Right cardiac atrium (tissue), 5 donors: ENCODE measurements around the gene EIF1. TPM values are rescaled to one million over a fixed set of nuclear protein-coding genes. Genes with fewer than 3 reads are reported as not detected.
A peak's percentile ranks its signal among the peaks of the same experiment; 100 is the strongest.

Experiments
- ATAC-seq, 2 donors: fragments of 200-7000 bp; cut with Tn5 transposase; one replicate each; pipeline versions ENCODE4 v1.8.0 to v1.9.1; 2020; ENCODE audit warnings: moderate library complexity in 2 of 2, mild to moderate bottlenecking in 1 of 2
- DNase-seq, 3 donors: peaks; one replicate each; pipeline ENCODE4 v3.0.0-alpha.2; 2020
- H3K27ac ChIP-seq: one replicate; pipeline ENCODE4 v1.5.1; 2013; ENCODE audit warnings: mild to moderate bottlenecking, low read length, control low read depth, moderate library complexity
- H3K27me3 ChIP-seq: one replicate; pipeline ENCODE4 v1.6.1; 2013; ENCODE audit not compliant: control insufficient read depth, insufficient read depth
- H3K4me1 ChIP-seq: one replicate; pipeline ENCODE4 v1.6.1; 2013; ENCODE audit warnings: low read length; ENCODE audit not compliant: control insufficient read depth, insufficient read depth
- H3K4me3 ChIP-seq: one replicate; pipeline ENCODE4 v1.5.1; 2013; ENCODE audit warnings: low read length, control low read depth
- H3K9me3 ChIP-seq: one replicate; pipeline ENCODE4 v1.6.1; 2013; ENCODE audit warnings: low read length; ENCODE audit not compliant: control insufficient read depth
- WGBS: extraction: QIAGEN DNeasy Blood & Tissue Kit; methylation state at CpG from one replicate; pipeline ENCODE4 v1.1.7; 2013; 5-methylcytosine and 5-hydroxymethylcytosine counted together
- intact Hi-C, 4 donors: fragments of 100-400 bp; cut with DNase I; formaldehyde crosslinking; loops; one replicate each; pipeline versions ENCODE4 v1.11.0 to v1.14.0; 2022 to 2023
- polyA plus RNA-seq: library from polyadenylated mRNA; stranded (reverse); fragments of 200-250 nt; gene quantifications from one replicate; pipeline ENCODE4 v1.2.3, GENCODE V29; 2013
- total RNA-seq, 4 donors: library from RNA; stranded (reverse); fragmentation: NEBNext Ultra II Directional; extraction: Animal tissue kit (Norgen Biotek cat#: 25700); gene quantifications; one replicate each; pipeline ENCODE4 v1.2.1, GENCODE V29; 2021
- donor health status: healthy with polysubstance abuse.
- donor health status: DM: no; HTN: yes; CAD: no.
- donor health status: DM: no; HTN: no; CAD: no.
- donor health status: DM: no; HTN: yes; CAD: no; lungs with severe emphysema.
- donor health status: DM: yes; HTN: yes; CAD: no.

EIF1 gene
- total and polyA plus RNA-seq, 5 donors: 959 to 1,186 (median 983) TPM

DNA sequence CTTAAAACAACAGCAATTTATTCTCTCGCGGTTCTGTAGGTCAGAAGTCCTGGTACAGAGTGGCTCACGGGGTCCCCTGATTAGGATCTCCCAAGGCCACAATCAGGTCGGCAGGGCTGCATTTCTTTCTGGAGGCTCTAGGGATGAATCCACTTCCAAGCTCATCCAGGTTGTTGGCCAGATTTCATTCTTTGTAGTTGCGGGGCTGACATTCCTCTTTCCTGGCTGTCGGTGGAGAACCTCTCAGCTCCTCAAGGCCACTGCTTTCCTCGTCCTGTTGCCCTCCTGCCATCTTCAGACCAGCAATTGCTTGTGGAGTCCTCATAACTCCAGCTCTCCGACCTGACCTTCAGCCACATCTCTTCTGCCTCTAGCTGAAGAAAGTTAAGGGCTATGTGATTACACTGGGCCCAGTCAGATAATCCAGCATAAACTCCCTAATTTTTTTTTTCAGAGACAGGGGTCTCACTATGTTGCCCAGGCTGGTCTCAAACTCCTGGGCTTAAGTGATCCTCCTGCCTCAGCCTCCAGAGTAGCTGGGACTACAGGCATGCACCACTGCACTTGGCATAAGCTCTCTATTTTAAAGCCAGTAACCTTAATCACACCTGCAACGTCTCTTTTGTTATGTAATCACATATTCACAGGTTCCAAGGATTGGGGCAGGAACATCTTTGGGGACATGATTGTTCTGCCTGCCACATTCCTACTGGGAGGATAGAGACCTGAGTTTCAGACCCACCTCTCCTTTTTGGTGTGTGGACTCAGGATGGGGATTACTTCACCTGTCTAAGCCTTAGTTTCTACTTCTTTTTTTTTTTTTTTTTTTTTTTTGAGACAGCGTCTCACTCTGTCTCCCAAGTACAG, 19.4 kb downstream of the EIF1 start:
- Histone ChIP-seq H3K4me1 (no peaks in the 10 kb centered on the region), H3K4me3 (no peak overlapping the region), H3K9me3 (no peaks in the 10 kb centered on the region), H3K27me3 (no peaks in the 10 kb centered on the region), H3K27ac (no peak overlapping the region)
- no peak for ATAC-seq
- WGBS: 73% methylated on average over 10 of the region's 10 CpGs
- intact Hi-C loops: no loop called here
- DNase-seq: no peak

DNA sequence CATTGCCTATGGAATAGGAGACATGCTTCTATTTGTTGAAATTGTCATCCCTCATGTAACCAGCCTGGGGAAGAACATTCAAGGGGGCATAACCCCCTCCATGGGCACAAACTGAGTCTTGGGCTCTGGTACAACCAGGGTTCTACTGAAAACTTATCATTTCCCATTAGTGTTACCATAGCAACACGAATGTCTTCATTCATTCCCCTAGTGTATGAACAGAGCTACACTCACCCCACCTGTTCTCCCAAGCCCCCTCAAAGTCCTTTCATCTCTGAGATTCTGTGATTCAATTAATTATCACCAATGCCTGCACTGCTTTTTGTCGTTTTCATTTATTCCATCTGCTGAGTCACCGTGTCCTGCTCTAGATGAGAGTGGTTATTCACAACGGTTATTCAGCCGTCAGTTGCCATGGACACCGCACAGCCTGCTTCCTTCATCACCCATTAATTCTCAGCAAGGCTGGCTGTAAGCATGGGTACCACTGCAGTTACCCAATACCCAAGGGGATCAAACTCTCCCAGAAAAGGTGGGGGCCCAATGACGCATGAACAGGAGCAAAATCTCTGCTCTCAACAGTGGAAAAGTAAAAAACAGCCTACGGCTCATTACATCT, 21.9 kb downstream of the EIF1 start:
- no peak for ATAC-seq
- H3K4me1 ChIP-seq: no peaks in the 10 kb centered on the region
- H3K27ac ChIP-seq: no peak overlapping the region
- intact Hi-C loops: no loop called here
- no peak for DNase-seq
- H3K4me3 ChIP-seq: no peak overlapping the region
- no peaks in the 10 kb centered on the region for H3K27me3 ChIP-seq
- WGBS: 56% methylated on average over 8 of the region's 8 CpGs
- no peaks in the 10 kb centered on the region for H3K9me3 ChIP-seq

DNA sequence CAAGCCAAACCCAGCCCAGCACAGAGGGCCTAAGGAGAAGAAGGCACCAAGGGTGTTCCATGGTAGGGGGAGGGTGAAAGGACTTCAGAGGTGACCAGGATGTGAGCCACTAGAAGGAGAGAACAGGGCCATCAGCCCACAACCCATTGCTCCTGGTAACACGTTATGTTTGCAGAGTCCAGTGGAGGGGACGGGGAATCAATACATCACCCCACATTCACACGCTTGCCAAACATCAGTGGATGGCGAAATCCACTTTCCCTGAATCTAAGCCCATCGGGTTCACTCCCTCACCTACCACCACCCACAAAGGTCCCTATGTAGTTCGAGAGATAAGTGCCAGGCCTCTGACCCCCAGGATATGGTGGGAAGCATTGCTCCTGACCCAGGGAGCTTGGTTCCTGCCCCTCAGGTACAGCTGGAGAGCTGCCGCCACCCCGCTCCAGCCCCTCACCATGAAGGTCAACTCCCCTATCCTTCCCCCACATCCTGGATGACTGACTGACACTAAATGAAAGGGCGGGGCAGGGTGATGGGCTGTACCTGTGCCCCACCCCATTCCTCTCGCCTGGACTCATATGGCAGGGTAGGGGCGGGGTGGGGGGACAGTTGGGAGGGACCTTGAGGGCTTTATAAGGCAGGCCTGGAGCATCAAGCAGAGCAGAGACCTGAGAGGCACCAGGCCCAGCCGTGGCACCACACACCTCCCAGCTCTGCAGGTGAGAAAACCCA, 23.1 kb downstream of the EIF1 start, which contains the start of gene GAST:
Gene GAST (plus strand): TSS at position 663 of the 732 bp plus-strand sequence. CDS start 3,106 bp downstream, outside the sequence.
- H3K27me3 ChIP-seq: no peaks in the 10 kb centered on the region
- no peaks in the 10 kb centered on the region for H3K4me1 ChIP-seq
- H3K4me3 ChIP-seq: no peak within 1 kb of the TSS
- H3K9me3 ChIP-seq: no peaks in the 10 kb centered on the region
- intact Hi-C loops: no loop called here
- WGBS: 89% methylated on average over 12 of the region's 12 CpGs
- H3K27ac ChIP-seq: no peak within 1 kb of the TSS
- ATAC-seq: no peak
- DNase-seq: no peak

DNA sequence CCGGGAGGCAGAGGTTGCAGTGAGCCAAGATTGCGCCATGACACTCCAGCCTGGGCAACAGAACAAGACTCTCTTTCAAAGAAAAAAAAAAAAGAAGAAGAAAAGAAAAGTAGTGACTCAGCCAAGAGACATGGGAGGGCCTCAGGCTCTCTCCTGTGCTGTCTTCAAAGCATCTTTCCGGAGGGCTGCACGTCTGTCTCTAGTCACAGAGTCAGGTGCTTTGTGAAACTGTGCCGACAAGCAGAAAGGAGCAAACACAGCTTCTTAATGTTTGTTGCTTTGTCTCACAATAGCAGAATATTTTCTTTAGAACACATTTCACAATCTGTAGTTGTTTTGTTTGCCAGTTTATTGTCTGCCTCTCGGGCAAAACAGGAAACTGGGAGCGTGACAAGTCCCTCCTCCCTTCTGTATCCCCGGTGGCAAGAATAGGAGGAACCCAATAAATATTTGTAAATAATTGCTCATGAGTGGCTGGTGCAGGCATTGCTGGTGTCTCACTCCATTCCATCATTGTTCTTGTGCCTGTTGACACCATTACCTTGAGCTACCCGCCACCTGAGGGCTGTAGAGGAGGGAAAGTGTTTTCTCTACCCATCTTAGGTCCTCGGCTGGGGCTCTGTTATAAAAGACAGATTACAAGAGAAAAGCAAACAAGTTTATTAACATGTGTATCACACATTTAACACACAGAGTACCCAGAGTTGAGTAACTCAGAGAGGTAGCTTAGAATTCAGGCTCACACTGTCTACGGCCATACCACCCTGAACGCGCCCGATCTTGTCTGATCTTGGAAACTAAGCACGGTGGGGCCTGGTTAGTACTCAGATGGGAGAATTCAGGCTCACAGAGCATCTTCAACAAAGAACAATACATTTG, 29.0 kb downstream of the EIF1 start:
- no peaks in the 10 kb centered on the region for H3K27me3 ChIP-seq
- H3K27ac ChIP-seq: no peak overlapping the region
- 64% methylated on average over 15 of the region's 15 CpGs for WGBS
- DNase-seq (no peak), ATAC-seq (peak in 1 of 2 donors; percentile 20)
- no peak overlapping the region for H3K4me3 ChIP-seq
- H3K4me1 ChIP-seq: peaks cover 2% of the 10 kb centered on the region
- no peaks in the 10 kb centered on the region for H3K9me3 ChIP-seq
- intact Hi-C loops: no loop called here

DNA sequence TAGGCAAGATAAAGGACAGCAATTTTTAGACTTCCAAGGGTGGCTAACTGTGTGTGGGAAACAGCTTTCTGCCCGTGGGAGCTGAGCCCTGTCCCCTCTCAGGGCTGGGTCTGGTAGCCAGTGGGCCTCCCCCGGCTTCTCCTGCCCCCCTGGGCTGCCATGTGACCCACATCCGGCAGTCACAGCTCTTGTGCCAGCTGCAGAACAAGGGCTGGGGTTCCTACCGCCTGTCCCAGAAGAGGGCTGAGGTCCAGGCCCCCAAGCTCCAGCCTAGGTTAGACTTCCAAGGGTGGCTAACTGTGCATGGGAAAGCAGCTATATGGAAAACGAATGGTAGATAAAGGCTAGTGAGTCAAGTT, 29.6 kb downstream of the EIF1 start:
- no peaks in the 10 kb centered on the region for H3K27me3 ChIP-seq
- no peak overlapping the region for H3K27ac ChIP-seq
- no peaks in the 10 kb centered on the region for H3K9me3 ChIP-seq
- intact Hi-C loops: no loop called here
- H3K4me1 ChIP-seq: peaks cover 2% of the 10 kb centered on the region
- WGBS: 50% methylated on average over 5 of the region's 5 CpGs
- DNase-seq (no peak), ATAC-seq (peak in 1 of 2 donors; percentile 21)
- H3K4me3 ChIP-seq: no peak overlapping the region

DNA sequence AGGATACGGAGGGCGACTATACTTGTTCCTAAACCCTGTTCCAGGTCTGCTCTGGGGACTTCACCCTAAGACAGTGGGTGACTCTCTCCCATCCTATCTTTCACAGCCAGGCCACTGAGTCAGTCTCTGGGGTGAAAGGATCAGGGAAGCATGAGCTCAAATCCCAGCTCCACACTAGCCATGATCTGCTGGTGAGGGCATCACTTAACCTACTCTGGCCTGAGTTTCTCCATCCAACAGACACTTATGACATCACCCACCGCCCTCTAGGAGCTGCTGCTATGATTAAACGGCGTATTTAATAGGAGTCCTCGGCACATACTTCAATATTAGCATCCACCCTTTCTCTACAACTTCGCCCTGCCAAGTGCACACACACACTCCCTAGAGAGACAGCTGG, 33.5 kb downstream of the EIF1 start:
- Histone ChIP-seq H3K4me3 (no peak overlapping the region), H3K27ac (no peak overlapping the region), H3K9me3 (no peaks in the 10 kb centered on the region), H3K27me3 (no peaks in the 10 kb centered on the region), H3K4me1 (peaks cover 2% of the 10 kb centered on the region)
- 83% methylated on average over 7 of the region's 7 CpGs for WGBS
- no peak for DNase-seq
- intact Hi-C loops: no loop called here
- ATAC-seq: no peak

DNA sequence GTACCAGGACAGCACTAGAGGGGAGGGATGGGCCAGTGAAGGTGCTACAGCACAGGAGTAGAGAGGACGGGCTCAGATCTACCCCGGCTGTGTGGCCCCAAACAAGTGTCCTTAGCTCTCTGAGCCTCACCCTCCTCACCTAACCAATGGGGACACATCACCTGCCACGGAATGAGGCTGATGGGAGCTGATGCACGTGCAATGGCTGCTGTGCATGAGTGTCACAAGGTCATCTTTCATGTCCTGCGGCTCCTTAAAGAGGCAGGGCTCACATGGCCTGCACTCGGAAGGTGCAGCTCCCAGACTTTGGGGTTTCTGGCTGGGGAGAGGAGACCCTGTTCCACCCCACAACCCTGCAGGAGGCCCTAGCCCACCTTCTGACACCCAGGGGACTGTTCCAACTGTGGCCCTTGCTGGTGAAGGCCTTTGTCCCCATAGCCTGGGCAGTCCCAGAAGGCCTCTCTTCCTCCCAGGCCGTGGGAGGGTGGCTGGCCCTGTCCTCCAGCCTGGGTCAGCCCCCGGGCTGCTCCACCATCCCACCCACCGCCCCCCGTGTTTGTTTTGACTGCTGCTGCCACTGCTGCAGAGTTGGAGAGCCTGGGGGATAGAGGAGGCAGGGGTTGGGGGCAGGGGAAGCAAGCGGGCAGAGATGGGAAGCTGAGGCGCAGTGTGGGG, 35.3 kb downstream of the EIF1 start:
- no peak for DNase-seq
- WGBS: 76% methylated on average over 12 of the region's 12 CpGs
- intact Hi-C loops: no loop called here

DNA sequence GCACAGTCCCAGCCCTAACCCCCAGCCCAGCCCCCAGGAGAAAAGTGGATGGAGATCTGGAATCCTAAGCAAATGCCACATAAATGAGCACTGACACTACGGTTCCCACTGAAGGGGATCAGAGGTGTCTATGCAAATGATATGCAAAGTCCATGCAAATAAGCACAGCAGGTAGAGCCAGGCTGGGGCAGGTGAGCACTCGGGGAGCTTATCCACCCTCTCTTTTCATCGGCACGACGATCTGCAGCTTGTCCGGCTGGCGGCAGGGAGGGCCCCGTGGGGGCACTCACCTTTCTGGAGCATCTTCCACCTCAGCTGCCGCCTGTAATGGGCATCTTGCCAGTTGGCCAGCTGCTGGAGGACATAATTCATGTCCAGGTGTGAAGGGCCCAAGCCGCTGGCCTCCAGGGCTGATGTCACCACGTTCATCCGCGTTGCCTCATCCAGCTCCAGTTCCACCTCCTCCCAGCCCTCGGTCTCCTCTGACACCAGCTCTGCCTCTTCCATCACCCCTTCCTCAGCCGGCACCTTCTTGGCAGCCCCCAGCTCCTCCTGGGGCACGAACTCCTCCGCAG, 35.9 kb downstream of the EIF1 start:
- Histone ChIP-seq H3K4me1 (no peaks in the 10 kb centered on the region), H3K4me3 (no peak overlapping the region), H3K27ac (no peak overlapping the region), H3K9me3 (no peaks in the 10 kb centered on the region), H3K27me3 (no peaks in the 10 kb centered on the region)
- ATAC-seq (no peak), DNase-seq (no peak)
- intact Hi-C loops: no loop called here
- WGBS: 68% methylated on average over 17 of the region's 17 CpGs

More for the DNA sequence above, 35.3 kb downstream of the EIF1 start:
- no peak for ATAC-seq
- H3K4me3 ChIP-seq: no peak overlapping the region
- no peaks in the 10 kb centered on the region for H3K9me3 ChIP-seq
- no peak overlapping the region for H3K27ac ChIP-seq
- H3K27me3 ChIP-seq: no peaks in the 10 kb centered on the region
- H3K4me1 ChIP-seq: no peaks in the 10 kb centered on the region

DNA sequence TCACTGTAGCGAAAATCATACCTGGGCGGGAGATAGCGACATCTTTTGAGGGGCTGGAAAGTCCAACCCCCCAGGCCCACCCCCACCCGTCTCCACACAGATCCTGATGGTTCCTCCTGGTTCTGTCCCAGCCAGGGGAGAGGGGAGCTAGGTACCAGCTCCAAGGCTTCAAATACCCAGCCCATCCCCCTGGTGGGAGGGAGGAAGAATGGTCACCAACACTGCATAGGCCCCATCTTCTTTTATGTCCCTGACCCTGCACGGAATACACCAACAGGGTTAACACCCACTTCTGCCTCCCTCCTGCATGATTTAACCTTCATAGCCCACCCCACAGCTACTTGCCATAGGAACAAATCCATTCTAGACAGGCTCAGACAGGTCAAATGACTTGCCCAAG, 36.4 kb downstream of the EIF1 start:
- Histone ChIP-seq H3K27ac (no peak overlapping the region), H3K4me1 (no peaks in the 10 kb centered on the region), H3K27me3 (no peaks in the 10 kb centered on the region), H3K9me3 (no peaks in the 10 kb centered on the region), H3K4me3 (no peak overlapping the region)
- DNase-seq (no peak), ATAC-seq (no peak)
- 83% methylated on average over 5 of the region's 5 CpGs for WGBS
- intact Hi-C loops: no loop called here

DNA sequence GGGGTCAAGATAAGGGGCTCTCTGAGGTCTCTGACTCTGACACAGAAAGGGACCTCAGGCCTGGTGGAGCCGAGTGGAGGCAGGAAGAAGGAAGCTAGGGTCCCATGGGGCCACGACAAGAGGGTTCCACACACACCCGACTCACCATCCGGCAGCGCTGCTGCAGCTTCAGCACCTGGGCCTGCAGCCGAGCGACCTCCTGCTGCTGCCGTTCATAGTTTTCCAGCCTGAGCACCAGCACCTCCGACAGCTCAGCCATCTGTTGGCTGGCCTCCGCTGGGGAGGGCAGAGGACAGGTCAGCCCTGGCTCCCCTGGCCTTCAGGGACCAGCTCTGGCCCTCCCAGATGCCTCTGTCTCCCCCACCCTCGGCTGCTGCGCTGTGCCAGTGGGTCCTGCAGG, 39.4 kb downstream of the EIF1 start:
- DNase-seq (peak in 1 of 3 donors; percentile 45), ATAC-seq (no peak)
- 67% methylated on average over 12 of the region's 12 CpGs for WGBS
- intact Hi-C loops: no loop called here
- Histone ChIP-seq H3K4me3 (no peak overlapping the region), H3K27me3 (no peaks in the 10 kb centered on the region), H3K27ac (no peak overlapping the region), H3K9me3 (no peaks in the 10 kb centered on the region), H3K4me1 (no peaks in the 10 kb centered on the region)
